GM21423 (cell line): ENCODE results near the gene C1orf116.

Source experiments
- ATAC-seq: cut with Tn5 transposase; IDR thresholded peaks from one replicate; pipeline ENCODE4 v1.9.1; 2021; ENCODE audit warnings: mild to moderate bottlenecking, moderate library complexity; ENCODE audit not compliant: unreplicated experiment

The C1orf116 gene

GRCh38 chr1:207001492-207002245 is 30.9 kb downstream of the C1orf116 start:
- ATAC-seq, result no peak

- ATAC-seq, result no peak
These were observed 31.8 kb downstream of the C1orf116 start for GRCh38 chr1:207000651-207001291.

GRCh38 chr1:206998816-206999215 is 33.7 kb downstream of the C1orf116 start:
- no peak for ATAC-seq

- ATAC-seq, result no peak
These were observed 39.8 kb downstream of the C1orf116 start for GRCh38 chr1:206992790-206993189.

- no peak for ATAC-seq
These were observed 44.7 kb downstream of the C1orf116 start for GRCh38 chr1:206987873-206988272.

- ATAC-seq, result no peak
These were observed 45.7 kb downstream of the C1orf116 start for GRCh38 chr1:206986885-206987284.

- no peak for ATAC-seq
These were observed 46.2 kb downstream of the C1orf116 start for GRCh38 chr1:206986402-206986801.

- no peak for ATAC-seq
These were observed 47.3 kb downstream of the C1orf116 start for GRCh38 chr1:206985162-206985749.

- no peak for ATAC-seq
These were observed 50.3 kb downstream of the C1orf116 start for GRCh38 chr1:206982216-206982615.

GRCh38 chr1:206979379-206980043 is 53.0 kb downstream of the C1orf116 start:
- no peak for ATAC-seq

- ATAC-seq, result no peak
These were observed 54.3 kb downstream of the C1orf116 start for GRCh38 chr1:206978259-206978658.

GRCh38 chr1:206975306-206975705 is 57.2 kb downstream of the C1orf116 start:
- no peak for ATAC-seq

- ATAC-seq, result no peak
These were observed 58.4 kb downstream of the C1orf116 start for GRCh38 chr1:206974140-206974539.

GRCh38 chr1:206972728-206973127 is 59.8 kb downstream of the C1orf116 start:
- ATAC-seq, result no peak

- peak; percentile 46 for ATAC-seq
These were observed 61.4 kb downstream of the C1orf116 start for GRCh38 chr1:206971029-206971655.

GRCh38 chr1:206970446-206970845 is 62.1 kb downstream of the C1orf116 start, which contains the start of gene FCAMR:
Gene FCAMR, minus strand, starts transcription at chr1:206970460. Its CDS starts 335 bp downstream, at chr1:206970125.
- ATAC-seq, result no peak

- ATAC-seq, result no peak
These were observed 63.5 kb downstream of the C1orf116 start for GRCh38 chr1:206969090-206969489.
